ENCODE data around the gene ADAM8.

ADAM8 gene

GRCh38 chr10:133309100-133309719 is 32.5 kb upstream of the ADAM8 start:
- peak overlapping the region; percentile 86 to 90 for H3K9ac ChIP-seq (ENCODE audit: low read depth in 1 of 2, low read length in 2 of 2)
- H3K9me3 ChIP-seq (ENCODE audit: control insufficient read depth in 2 of 2, low read length in 2 of 2), result no peaks in the 10 kb centered on the region
- H3K4me1 ChIP-seq (ENCODE audit: control insufficient read depth in 2 of 2, insufficient read depth in 2 of 2, low read length in 2 of 2), result peaks cover 20 to 27% of the 10 kb centered on the region in 2 donors
- H3K36me3 ChIP-seq (ENCODE audit: control insufficient read depth in 2 of 2, insufficient read depth in 2 of 2, low read length in 2 of 2), result peaks cover 14 to 16% of the 10 kb centered on the region in 2 donors
- peak overlapping the region; percentile 83 to 88 for H3K4me3 ChIP-seq (ENCODE audit: low read length in 2 of 2)
- peak overlapping the region; percentile 96 to 97 for H3K27ac ChIP-seq (ENCODE audit: low read depth in 2 of 2, low read length in 2 of 2)
- no peaks in the 10 kb centered on the region for H3K27me3 ChIP-seq (ENCODE audit: control insufficient read depth in 2 of 2, insufficient read depth in 2 of 2, low read length in 2 of 2)

DNA sequence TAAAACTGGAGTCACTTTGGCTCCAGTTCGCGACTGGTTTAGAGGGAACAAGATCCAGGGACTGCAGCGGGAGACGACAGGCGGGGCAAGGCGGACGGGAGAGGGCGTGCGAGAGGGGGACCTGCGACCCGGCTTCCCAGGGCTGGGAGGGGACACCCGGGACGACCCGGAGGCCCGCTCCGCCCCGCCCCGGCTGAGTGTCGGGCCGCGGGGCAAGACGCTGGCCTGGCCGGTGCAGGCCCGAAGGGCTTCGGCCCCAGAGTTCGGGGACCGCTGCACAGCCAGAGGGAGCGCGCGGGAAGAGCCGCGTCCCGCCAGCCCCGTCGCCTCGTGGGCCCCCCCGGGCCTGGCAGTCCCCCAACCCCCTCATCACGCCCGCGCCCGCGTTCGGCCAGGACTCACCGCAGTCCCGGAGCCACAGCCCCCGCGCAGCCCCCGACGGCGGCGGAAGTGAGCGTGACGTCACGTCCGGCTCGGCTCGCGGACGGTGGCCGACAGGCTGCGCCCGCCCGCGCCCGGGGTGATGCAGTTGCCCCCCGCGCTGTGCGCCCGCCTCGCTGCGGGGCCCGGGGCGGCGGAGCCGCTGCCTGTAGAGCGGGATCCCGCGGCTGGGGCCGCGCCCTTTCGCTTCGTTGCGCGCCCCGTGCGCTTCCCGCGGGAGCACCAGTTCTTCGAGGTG is 31.9 kb upstream of the ADAM8 start, which contains the start of the genes TUBGCP2 and ZNF511:
Gene TUBGCP2, minus strand, starts transcription at position 452 of the 679 bp plus-strand sequence. CDS start 5,931 bp downstream, outside the sequence.
Gene ZNF511, plus strand, starts transcription at position 494 of the 679 bp plus-strand sequence. Its CDS starts 30 bp downstream, at position 524.
- Histone ChIP-seq H3K9me3 (ENCODE audit: control insufficient read depth in 2 of 2, low read length in 2 of 2) (no peaks in the 10 kb centered on the region), H3K36me3 (ENCODE audit: control insufficient read depth in 2 of 2, insufficient read depth in 2 of 2, low read length in 2 of 2) (peaks cover 14 to 16% of the 10 kb centered on the region in 2 donors), H3K4me3 (ENCODE audit: low read length in 2 of 2) (peak within 1 kb of the TSS; percentile 83 to 88), H3K27ac (ENCODE audit: low read depth in 2 of 2, low read length in 2 of 2) (peak within 1 kb of the TSS; percentile 96 to 97), H3K27me3 (ENCODE audit: control insufficient read depth in 2 of 2, insufficient read depth in 2 of 2, low read length in 2 of 2) (no peaks in the 10 kb centered on the region), H3K4me1 (ENCODE audit: control insufficient read depth in 2 of 2, insufficient read depth in 2 of 2, low read length in 2 of 2) (peaks cover 20 to 27% of the 10 kb centered on the region in 2 donors), H3K9ac (ENCODE audit: low read depth in 1 of 2, low read length in 2 of 2) (peak within 1 kb of the TSS; percentile 86 to 90)

- peaks cover 20 to 27% of the 10 kb centered on the region in 2 donors for H3K4me1 ChIP-seq (ENCODE audit: control insufficient read depth in 2 of 2, insufficient read depth in 2 of 2, low read length in 2 of 2)
- H3K27me3 ChIP-seq (ENCODE audit: control insufficient read depth in 2 of 2, insufficient read depth in 2 of 2, low read length in 2 of 2), result no peaks in the 10 kb centered on the region
- H3K9ac ChIP-seq (ENCODE audit: low read depth in 1 of 2, low read length in 2 of 2), result peak overlapping the region; percentile 86 to 90
- no peaks in the 10 kb centered on the region for H3K9me3 ChIP-seq (ENCODE audit: control insufficient read depth in 2 of 2, low read length in 2 of 2)
- H3K36me3 ChIP-seq (ENCODE audit: control insufficient read depth in 2 of 2, insufficient read depth in 2 of 2, low read length in 2 of 2), result peaks cover 14% of the 10 kb centered on the region in 2 donors
- peak overlapping the region; percentile 96 to 97 for H3K27ac ChIP-seq (ENCODE audit: low read depth in 2 of 2, low read length in 2 of 2)
- H3K4me3 ChIP-seq (ENCODE audit: low read length in 2 of 2), result peak overlapping the region; percentile 83 to 88
Observed at GRCh38 chr10:133307776-133308420, 31.2 kb upstream of the ADAM8 start.

DNA sequence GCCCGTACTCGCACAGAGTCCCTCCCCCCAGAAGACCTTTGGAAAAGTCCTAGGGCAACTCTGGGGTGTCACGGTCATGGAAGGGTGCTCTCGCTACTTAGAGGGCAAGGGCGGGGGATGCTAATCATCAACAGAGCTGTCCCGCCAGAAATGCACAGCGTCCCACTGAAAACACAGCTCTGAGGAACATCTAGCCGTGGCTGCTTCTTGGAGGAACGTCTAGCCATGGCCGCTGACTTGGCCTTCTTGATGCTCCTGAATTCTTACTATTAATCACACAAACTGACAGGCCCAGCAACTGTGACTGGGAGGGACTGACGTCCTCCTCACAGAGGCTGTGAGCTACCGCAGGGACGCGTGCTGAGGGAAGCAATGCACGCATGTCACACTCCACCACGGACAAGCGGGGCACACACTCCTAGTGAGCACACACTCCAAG is 30.3 kb upstream of the ADAM8 start:
- no peaks in the 10 kb centered on the region for H3K9me3 ChIP-seq (ENCODE audit: control insufficient read depth in 2 of 2, low read length in 2 of 2)
- no peak overlapping the region for H3K27ac ChIP-seq (ENCODE audit: low read depth in 2 of 2, low read length in 2 of 2)
- H3K27me3 ChIP-seq (ENCODE audit: control insufficient read depth in 2 of 2, insufficient read depth in 2 of 2, low read length in 2 of 2), result no peaks in the 10 kb centered on the region
- peaks cover 12 to 19% of the 10 kb centered on the region in 2 donors for H3K36me3 ChIP-seq (ENCODE audit: control insufficient read depth in 2 of 2, insufficient read depth in 2 of 2, low read length in 2 of 2)
- no peak overlapping the region for H3K9ac ChIP-seq (ENCODE audit: low read depth in 1 of 2, low read length in 2 of 2)
- H3K4me3 ChIP-seq (ENCODE audit: low read length in 2 of 2), result peak overlapping the region in 1 of 2 donors; percentile 83
- peaks cover 20 to 27% of the 10 kb centered on the region in 2 donors for H3K4me1 ChIP-seq (ENCODE audit: control insufficient read depth in 2 of 2, insufficient read depth in 2 of 2, low read length in 2 of 2)

- peak overlapping the region; percentile 48 to 52 for H3K27ac ChIP-seq (ENCODE audit: low read depth in 2 of 2, low read length in 2 of 2)
- peaks cover 9 to 15% of the 10 kb centered on the region in 2 donors for H3K36me3 ChIP-seq (ENCODE audit: control insufficient read depth in 2 of 2, insufficient read depth in 2 of 2, low read length in 2 of 2)
- no peak overlapping the region for H3K4me3 ChIP-seq (ENCODE audit: low read length in 2 of 2)
- no peaks in the 10 kb centered on the region for H3K9me3 ChIP-seq (ENCODE audit: control insufficient read depth in 2 of 2, low read length in 2 of 2)
- peaks cover 20 to 27% of the 10 kb centered on the region in 2 donors for H3K4me1 ChIP-seq (ENCODE audit: control insufficient read depth in 2 of 2, insufficient read depth in 2 of 2, low read length in 2 of 2)
- H3K9ac ChIP-seq (ENCODE audit: low read depth in 1 of 2, low read length in 2 of 2), result no peak overlapping the region
- H3K27me3 ChIP-seq (ENCODE audit: control insufficient read depth in 2 of 2, insufficient read depth in 2 of 2, low read length in 2 of 2), result no peaks in the 10 kb centered on the region
Observed at GRCh38 chr10:133306097-133306476, 29.4 kb upstream of the ADAM8 start.

- H3K9ac ChIP-seq (ENCODE audit: low read depth in 1 of 2, low read length in 2 of 2), result no peak overlapping the region
- peaks cover 35 to 36% of the 10 kb centered on the region in 2 donors for H3K36me3 ChIP-seq (ENCODE audit: control insufficient read depth in 2 of 2, insufficient read depth in 2 of 2, low read length in 2 of 2)
- no peaks in the 10 kb centered on the region for H3K27me3 ChIP-seq (ENCODE audit: control insufficient read depth in 2 of 2, insufficient read depth in 2 of 2, low read length in 2 of 2)
- no peak overlapping the region for H3K4me3 ChIP-seq (ENCODE audit: low read length in 2 of 2)
- no peaks in the 10 kb centered on the region for H3K9me3 ChIP-seq (ENCODE audit: control insufficient read depth in 2 of 2, low read length in 2 of 2)
- no peak overlapping the region for H3K27ac ChIP-seq (ENCODE audit: low read depth in 2 of 2, low read length in 2 of 2)
- H3K4me1 ChIP-seq (ENCODE audit: control insufficient read depth in 2 of 2, insufficient read depth in 2 of 2, low read length in 2 of 2), result peaks cover 12 to 15% of the 10 kb centered on the region in 2 donors
Observed at GRCh38 chr10:133303206-133303605, 26.5 kb upstream of the ADAM8 start.

- Histone ChIP-seq H3K27ac (ENCODE audit: low read depth in 2 of 2, low read length in 2 of 2) (no peak overlapping the region), H3K9me3 (ENCODE audit: control insufficient read depth in 2 of 2, low read length in 2 of 2) (no peaks in the 10 kb centered on the region), H3K9ac (ENCODE audit: low read depth in 1 of 2, low read length in 2 of 2) (no peak overlapping the region), H3K27me3 (ENCODE audit: control insufficient read depth in 2 of 2, insufficient read depth in 2 of 2, low read length in 2 of 2) (no peaks in the 10 kb centered on the region), H3K4me3 (ENCODE audit: low read length in 2 of 2) (no peak overlapping the region), H3K36me3 (ENCODE audit: control insufficient read depth in 2 of 2, insufficient read depth in 2 of 2, low read length in 2 of 2) (peaks cover 45 to 46% of the 10 kb centered on the region in 2 donors), H3K4me1 (ENCODE audit: control insufficient read depth in 2 of 2, insufficient read depth in 2 of 2, low read length in 2 of 2) (peaks cover 6% of the 10 kb centered on the region in 2 donors)
Observed at GRCh38 chr10:133302230-133302629, 25.6 kb upstream of the ADAM8 start.

- Histone ChIP-seq H3K27ac (ENCODE audit: low read depth in 2 of 2, low read length in 2 of 2) (no peak overlapping the region), H3K4me1 (ENCODE audit: control insufficient read depth in 2 of 2, insufficient read depth in 2 of 2, low read length in 2 of 2) (no peaks in the 10 kb centered on the region), H3K27me3 (ENCODE audit: control insufficient read depth in 2 of 2, insufficient read depth in 2 of 2, low read length in 2 of 2) (no peaks in the 10 kb centered on the region), H3K9me3 (ENCODE audit: control insufficient read depth in 2 of 2, low read length in 2 of 2) (no peaks in the 10 kb centered on the region), H3K4me3 (ENCODE audit: low read length in 2 of 2) (no peak overlapping the region), H3K36me3 (ENCODE audit: control insufficient read depth in 2 of 2, insufficient read depth in 2 of 2, low read length in 2 of 2) (peaks cover 64 to 65% of the 10 kb centered on the region in 2 donors), H3K9ac (ENCODE audit: low read depth in 1 of 2, low read length in 2 of 2) (no peak overlapping the region)
Observed at GRCh38 chr10:133299738-133300137, 23.1 kb upstream of the ADAM8 start.

DNA sequence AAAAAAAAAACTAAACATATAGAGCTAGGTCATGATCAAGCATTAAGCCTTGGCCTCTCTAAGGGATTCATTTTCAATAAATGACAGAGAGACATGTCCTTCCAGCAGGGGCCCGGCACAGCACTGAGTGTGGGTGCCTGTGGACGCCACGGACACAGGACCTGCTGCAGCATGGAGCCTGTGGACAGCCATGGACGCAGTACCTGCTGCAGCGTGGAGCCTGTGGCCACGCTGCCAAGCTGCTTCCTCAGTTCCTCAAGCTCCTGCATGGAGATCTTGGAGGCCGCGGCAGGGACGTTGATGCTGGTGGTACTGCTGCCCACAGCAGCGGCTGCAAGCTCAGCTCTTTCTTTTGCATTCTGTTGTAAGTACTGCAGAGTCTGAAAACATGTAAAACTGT is 22.6 kb upstream of the ADAM8 start:
- no peaks in the 10 kb centered on the region for H3K9me3 ChIP-seq (ENCODE audit: control insufficient read depth in 2 of 2, low read length in 2 of 2)
- no peaks in the 10 kb centered on the region for H3K27me3 ChIP-seq (ENCODE audit: control insufficient read depth in 2 of 2, insufficient read depth in 2 of 2, low read length in 2 of 2)
- H3K27ac ChIP-seq (ENCODE audit: low read depth in 2 of 2, low read length in 2 of 2), result no peak overlapping the region
- H3K9ac ChIP-seq (ENCODE audit: low read depth in 1 of 2, low read length in 2 of 2), result no peak overlapping the region
- H3K4me1 ChIP-seq (ENCODE audit: control insufficient read depth in 2 of 2, insufficient read depth in 2 of 2, low read length in 2 of 2), result no peaks in the 10 kb centered on the region
- H3K4me3 ChIP-seq (ENCODE audit: low read length in 2 of 2), result no peak overlapping the region
- peaks cover 66 to 68% of the 10 kb centered on the region in 2 donors for H3K36me3 ChIP-seq (ENCODE audit: control insufficient read depth in 2 of 2, insufficient read depth in 2 of 2, low read length in 2 of 2)

GRCh38 chr10:133298466-133298865 is 21.8 kb upstream of the ADAM8 start:
- no peaks in the 10 kb centered on the region for H3K4me1 ChIP-seq (ENCODE audit: control insufficient read depth in 2 of 2, insufficient read depth in 2 of 2, low read length in 2 of 2)
- H3K9ac ChIP-seq (ENCODE audit: low read depth in 1 of 2, low read length in 2 of 2), result no peak overlapping the region
- H3K36me3 ChIP-seq (ENCODE audit: control insufficient read depth in 2 of 2, insufficient read depth in 2 of 2, low read length in 2 of 2), result peaks cover 73 to 75% of the 10 kb centered on the region in 2 donors
- no peak overlapping the region for H3K4me3 ChIP-seq (ENCODE audit: low read length in 2 of 2)
- H3K9me3 ChIP-seq (ENCODE audit: control insufficient read depth in 2 of 2, low read length in 2 of 2), result no peaks in the 10 kb centered on the region
- no peak overlapping the region for H3K27ac ChIP-seq (ENCODE audit: low read depth in 2 of 2, low read length in 2 of 2)
- no peaks in the 10 kb centered on the region for H3K27me3 ChIP-seq (ENCODE audit: control insufficient read depth in 2 of 2, insufficient read depth in 2 of 2, low read length in 2 of 2)
